Raji (cell line): Measurements from ENCODE around the gene CCR3.

Experiments used
- POLR2A ChIP-seq: IDR thresholded peaks from 2 replicates; pipeline ENCODE4 v1.6.1; 2011; ENCODE audit warnings: low read depth, low read length, control low read depth; ENCODE audit not compliant: insufficient read depth

Gene CCR3

DNA sequence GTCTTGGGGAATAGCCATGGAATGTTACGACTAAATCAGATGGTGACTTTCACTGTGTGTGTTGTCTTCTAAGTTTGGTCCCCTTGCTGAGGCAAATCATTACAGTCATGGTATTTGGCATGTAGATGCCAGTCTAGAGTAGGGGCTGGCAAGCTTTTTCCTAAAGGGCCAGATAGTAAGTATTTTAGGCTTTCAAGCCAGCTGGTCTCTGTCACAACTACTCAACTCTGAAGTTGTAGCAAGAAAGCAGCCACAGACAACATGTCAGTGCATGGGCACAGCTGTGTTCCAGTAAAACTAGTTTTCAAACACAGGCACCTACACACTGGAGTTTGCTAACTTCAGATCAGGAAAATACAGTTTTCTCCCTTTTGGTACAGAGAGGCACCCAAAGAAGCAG is 39.3 kb downstream of the CCR3 start:
- no peak for TF ChIP-seq POLR2A

DNA sequence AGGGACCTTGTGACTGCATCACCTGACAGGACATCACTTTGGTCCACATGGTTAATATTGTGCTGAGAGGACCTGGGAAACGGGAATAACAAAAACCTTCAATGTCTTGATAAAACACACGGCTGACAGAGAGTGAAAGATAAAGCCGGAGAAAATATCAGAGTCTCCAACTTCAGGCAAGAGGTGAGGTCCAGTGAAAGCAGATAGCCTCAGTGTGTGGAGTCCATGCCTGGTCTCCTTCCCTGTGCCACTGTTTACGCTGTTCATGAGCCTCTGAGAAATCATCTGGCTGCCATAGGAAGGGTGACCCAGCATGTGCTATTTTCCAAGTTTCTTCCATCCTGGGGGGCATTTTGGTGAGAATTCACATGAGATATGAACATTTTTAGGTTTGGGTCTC is 39.8 kb downstream of the CCR3 start:
- TF ChIP-seq POLR2A, result no peak

DNA sequence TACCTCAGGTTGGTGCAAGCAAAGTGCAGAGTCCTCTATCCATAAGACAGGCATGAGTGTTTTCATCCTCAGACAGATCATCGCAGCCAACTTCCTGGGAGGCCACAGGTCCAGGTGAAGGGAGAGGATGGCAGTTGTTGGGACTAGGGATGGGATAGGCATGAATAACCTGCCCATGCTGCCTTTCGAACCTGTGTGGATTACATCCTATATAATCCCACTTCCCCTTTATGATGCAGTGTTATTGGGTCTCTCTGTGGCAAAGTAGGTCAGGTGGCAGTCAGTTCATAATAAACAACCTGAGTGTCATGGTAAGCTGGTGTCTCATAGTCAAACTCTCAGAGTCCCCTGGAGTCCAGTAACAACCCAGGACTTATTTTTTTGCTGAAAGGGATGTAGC is 40.4 kb downstream of the CCR3 start:
- no peak for TF ChIP-seq POLR2A

DNA sequence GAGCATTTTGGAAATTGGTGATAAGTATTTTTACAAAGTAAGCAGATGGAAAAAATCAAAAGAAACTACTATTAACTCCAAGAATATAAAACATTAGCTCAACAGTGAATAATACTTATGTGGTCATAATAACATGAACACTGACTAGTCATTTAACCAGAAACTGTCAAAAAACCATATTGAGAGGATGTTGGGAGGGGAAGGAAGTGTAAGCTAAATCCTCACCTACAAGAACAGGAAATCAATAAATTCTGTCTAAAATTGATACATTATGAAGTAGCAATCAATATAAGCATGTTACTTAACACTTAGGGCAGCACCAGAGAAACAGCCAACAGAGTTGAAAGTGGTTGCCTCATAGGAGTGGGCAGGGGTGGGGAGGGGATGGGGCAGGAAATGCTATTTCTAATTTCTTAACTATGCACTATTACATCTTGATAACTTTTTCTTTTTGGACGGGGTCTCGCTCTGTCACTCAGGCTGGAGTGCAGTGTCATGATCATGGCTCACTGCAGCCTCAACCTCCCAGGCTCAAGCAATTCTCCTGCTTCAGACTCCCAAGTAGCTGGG is 41.7 kb downstream of the CCR3 start:
- TF ChIP-seq POLR2A, result no peak

DNA sequence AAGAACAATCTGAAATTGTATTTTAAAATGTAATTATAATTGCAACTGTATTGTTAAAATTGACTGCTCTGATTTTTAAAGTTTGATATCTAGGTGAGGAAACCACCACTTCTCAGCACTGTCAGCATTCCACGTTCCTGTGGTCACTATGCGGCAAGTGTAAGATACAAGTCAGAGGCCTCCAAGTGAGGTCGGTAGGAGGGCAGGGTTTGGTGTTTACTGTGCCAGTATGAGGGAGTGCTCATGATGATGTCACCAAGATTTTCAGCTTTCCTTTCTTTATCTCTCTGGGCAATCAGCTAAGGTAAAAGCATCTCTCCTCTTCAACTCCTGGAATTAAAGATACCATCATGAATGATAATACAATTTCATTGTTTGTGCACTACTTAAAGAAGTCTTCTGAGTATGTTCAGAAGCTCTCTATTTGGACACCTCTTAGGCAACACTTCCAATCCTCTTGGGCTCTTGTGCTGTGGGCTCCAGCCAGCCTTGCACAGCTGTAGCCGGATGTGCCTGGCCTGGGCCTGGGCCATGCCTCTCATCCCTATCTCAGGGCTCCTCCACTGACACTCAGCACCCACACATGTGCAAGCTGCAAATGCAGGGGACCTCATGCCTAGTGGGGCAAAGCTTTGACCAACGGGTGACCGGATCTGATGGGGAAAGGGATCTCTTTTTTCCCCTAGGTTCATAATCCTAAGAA is 42.9 kb downstream of the CCR3 start:
- no peak for TF ChIP-seq POLR2A

DNA sequence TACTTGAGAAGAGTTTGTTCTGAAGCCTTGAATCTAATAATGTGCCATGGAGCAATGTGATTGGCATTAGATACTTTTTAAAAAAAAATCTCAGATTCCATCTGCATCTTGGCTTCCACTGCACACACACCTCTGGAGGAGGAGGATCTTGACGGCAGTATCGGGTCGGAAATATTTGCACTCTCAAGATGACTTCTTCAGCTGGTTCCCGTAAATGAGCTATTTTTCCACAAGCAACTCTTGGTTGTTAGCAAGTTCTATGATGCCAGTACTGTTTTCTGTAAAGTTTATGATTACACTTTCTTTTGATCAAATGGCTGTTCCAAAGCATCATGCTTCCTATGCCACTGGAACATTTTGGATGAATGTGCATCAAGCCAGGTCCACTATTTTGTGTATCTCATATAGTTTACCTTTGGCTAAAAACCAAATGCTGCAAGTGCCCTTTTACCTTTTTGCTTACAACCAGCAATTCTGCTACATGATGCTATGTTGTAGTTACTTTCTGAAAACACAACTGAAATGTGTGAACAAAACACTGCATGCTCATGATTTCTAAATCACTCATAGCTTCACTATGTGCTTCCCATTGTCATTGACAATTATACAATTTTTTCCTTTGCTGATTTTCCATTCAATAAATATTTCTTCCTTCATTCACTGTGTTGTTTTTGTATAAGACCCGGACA is 43.8 kb downstream of the CCR3 start:
- TF ChIP-seq POLR2A, result no peak

DNA sequence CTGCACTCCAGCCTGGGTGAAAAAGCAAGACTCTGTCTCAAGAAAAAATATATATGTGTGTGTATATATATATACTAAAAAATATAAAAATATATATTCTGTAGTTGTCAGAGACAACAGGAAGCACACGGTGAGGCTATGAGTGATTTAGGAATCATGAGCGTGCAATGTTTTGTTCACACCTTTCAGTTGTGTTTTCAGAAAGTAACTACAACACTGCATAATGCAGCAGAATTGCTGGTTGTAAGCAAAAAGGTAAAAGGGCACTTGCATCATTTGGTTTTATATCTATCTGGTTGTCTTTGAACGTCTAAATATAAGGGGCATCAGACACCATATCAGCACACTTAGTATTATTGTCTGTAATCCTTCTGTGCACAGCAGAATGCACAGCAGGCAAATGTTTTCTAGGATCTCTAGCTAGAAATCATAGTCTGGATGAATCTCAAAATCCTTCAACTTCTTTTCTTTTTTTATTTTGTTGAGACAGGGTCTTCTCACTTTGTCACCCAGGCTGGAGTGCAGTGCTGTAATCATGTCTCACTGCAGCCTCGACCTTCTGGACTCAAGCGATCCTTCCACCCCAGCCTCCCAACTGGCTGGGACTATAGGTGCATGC is 44.8 kb downstream of the CCR3 start:
- no peak for TF ChIP-seq POLR2A

DNA sequence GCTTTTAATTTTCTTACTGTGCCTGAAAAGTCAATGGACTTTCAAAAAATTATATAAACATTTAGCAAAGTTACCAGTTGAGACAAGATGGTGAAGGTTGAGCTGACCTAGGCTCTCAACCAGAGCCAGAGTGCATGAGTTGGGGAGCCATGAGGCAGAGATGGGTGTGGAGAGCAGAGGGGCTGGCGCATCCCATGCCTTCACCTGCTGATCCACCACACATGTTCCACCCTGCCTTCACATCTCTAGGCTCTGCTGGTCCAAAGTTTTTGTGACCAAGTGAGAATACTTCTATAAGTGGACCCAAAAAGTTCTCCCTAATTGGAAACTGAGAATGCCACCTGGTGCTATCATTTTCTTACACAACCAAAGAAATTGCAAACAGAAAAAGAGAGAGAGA is 47.3 kb downstream of the CCR3 start:
- TF ChIP-seq POLR2A, result no peak

DNA sequence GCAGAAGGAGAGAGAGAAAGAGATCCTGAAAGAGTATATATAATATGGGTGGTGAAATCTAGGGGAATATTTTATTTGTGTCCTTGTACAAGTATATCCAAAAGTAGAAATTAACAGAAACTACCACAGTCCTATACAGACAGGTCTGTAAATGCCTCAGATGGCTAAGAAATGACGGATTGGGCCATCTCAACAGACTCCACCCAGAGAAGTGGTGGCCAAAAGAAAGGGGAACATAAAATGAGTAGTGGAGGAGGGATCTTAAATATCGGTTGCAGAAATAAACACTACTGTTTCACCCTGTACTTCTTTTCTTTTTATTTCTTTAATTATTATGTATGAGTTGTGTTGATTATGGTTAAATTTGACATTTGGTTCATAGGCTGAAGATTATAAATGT is 47.7 kb downstream of the CCR3 start:
- no peak for TF ChIP-seq POLR2A

DNA sequence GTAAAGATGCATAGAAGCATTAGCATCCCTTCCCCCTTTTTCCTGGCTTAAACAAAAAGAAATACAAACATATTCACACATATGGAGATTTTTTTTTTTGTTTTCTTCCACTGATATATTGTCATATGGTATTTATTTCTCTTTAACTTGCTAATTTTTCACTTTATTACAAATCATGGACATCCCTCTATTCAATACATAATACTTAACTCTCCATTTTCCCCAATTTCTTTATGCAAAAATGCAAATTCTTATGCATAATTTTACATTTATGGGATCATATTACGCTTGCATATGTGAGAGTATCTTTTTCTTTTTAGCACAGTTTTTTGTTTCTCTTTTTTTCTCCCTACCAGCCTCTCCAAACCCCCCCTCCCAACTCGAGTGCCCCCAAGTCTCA is 48.8 kb downstream of the CCR3 start:
- TF ChIP-seq POLR2A, result no peak

DNA sequence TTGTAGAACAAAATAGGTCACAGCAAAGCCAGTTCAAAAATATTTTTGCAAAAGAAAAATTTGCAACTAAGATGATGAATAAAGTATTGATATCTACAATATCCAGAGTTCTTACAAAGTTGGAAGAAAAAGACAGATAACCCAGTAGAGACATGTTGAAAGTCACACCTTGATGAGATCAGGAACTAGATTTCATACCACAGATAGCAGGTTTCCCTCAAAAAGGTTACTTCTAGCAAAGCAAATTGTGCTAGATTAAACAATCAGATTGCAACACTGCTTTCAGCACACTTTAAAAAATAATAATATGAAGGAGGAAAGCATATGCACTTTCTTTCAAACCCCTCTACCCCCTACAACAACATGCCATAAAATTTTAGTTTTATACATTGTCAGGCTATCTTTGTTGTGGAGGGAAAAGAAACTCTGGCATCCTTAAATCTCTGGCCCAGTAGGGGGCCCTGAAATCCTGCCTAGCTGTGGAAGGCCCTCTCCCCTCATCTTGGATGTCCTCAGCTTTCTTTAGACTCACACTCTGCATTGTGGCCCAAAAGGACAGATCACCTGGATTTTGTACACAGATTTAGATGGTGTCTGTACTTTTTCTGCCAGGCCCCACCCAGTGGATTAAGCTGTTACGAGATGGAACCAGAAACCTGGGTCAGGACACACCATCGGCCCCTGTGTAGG is 50.9 kb downstream of the CCR3 start:
- no peak for TF ChIP-seq POLR2A

DNA sequence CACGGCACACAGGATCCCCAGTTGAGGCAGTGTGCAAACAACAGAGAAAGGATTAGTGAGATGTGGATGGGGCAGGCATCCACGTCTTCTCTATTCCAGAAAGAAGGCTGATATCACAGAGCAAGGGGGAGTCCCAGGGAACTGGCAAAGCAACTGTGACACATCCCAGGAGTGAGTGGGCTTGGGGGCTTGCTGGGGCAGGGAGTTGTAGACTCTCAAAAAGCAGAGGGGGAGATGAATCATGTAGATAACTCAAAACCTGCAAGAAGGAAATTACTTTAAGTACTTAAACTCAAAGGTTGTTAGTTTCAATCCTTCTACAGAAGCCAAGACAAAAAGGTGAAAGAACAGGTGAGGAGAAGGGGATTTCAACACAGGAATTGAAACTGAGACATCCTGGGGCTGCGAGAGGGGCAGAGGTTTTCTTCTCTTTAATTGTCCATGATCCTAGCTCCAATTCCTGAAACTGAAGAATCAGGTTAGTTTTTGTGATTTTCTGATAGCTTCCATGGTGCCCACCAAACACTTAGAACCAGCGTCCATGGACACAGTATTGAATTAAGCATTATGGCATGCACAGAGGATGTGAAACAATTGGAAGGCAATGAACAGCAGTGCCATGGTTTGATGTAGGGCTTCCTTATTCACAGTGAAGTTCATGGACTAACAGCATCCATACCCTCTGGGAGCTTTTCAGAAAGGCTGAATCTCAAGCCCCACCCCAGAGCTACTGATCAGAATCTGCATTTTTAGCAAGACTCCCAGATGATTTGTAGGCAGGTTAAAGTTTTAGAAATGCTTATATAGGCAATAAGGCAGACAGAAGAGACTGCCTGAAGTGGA is 52.0 kb downstream of the CCR3 start:
- no peak for TF ChIP-seq POLR2A

DNA sequence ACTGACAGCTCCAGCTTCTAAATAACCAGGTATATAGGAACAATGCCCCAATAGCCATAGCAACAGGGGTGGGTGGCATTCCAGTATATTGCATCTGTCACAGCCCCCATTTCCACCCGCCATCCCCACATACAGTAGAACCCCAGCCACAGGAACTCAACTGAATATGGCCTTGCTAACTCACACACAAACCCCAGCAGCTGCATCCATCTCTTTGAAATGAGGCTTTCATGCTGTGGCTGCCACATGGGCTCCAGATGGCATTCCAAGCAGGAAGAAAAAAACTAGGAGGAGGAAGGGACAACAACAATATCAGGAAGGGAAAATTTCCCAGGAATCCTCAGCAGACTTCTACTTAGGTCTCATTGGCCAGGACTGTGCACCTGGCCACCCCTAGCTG is 54.6 kb downstream of the CCR3 start:
- TF ChIP-seq POLR2A, result no peak

DNA sequence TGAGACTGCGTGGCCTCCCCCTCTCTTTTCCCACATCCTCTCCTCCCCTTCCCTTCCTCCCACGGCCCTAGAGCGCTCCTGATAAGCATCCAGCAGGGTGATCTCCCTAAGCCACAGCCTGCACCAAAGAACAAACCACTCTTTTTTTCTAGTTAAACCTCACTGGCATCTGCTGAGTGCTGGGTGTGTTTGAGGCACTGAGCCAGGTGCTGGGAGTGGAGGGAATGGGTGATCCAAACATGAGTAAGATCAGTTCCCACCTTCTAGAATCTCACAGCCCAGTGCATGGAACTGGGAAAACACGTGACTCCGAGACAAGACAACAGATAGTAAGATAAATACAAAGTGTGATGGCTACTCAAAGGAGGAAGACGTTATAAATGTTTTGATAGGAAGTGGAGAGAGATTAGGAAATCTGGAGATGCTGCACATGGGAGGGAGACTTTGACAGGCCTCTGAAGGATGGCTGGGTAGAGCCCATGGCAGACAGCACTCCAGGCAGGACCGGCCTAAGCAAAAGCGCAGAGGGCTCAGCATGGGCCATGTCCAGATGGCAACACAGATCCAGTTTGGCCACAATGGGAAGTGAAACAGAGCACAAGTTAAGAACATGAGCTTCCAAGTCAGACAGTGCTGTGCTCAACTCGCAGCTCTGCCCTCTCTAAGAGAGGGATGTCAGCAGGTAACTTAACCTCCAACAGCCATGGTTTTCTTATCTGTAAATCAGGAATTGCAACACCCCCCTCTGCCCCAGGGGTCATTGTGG is 55.6 kb downstream of the CCR3 start:
- no peak for TF ChIP-seq POLR2A

DNA sequence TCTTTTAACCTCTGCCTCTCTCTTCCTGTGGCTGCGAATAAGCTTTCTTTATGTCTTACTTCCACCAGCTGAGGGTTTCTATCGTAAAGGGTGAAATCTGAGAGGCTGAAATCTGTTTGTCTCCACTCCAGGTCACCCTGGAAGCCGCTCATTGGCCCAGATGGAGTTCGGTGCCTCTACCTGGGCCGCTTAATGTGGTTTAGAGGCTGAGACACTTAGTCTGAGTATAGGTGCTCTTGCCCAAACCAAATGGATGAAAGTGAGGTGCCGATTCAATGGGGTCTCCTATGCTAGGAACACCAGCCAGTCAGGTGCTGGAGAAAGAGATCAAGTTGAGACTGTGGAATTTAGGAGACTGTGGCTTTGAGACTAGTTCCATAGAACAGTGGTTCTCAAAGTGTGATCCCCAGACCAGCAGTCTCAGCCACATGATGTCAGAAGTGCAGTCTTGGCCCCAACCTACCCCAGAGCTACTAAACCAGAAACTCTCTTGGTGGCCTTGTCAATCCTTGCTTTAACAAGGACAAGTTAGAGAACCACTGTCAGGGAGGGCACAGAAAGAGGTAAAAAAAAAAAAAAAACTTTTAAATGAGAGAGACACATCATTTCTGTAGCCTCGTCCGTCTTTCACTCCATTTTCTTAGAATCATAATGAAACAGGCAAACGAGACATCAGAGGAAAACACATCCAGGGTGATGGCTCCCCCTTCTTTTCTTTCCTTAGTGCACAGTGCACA is 56.8 kb downstream of the CCR3 start:
- TF ChIP-seq POLR2A, result no peak
